ENCODE results near the gene FBN1. TPM values are rescaled to one million over a fixed set of nuclear protein-coding genes. Genes with fewer than 3 reads are reported as not detected.

Gene FBN1
- total and polyA plus RNA-seq, 2 experiments from 2014 or later, result 1.9 to 3.8 TPM

- TF ChIP-seq, protein P1, sequence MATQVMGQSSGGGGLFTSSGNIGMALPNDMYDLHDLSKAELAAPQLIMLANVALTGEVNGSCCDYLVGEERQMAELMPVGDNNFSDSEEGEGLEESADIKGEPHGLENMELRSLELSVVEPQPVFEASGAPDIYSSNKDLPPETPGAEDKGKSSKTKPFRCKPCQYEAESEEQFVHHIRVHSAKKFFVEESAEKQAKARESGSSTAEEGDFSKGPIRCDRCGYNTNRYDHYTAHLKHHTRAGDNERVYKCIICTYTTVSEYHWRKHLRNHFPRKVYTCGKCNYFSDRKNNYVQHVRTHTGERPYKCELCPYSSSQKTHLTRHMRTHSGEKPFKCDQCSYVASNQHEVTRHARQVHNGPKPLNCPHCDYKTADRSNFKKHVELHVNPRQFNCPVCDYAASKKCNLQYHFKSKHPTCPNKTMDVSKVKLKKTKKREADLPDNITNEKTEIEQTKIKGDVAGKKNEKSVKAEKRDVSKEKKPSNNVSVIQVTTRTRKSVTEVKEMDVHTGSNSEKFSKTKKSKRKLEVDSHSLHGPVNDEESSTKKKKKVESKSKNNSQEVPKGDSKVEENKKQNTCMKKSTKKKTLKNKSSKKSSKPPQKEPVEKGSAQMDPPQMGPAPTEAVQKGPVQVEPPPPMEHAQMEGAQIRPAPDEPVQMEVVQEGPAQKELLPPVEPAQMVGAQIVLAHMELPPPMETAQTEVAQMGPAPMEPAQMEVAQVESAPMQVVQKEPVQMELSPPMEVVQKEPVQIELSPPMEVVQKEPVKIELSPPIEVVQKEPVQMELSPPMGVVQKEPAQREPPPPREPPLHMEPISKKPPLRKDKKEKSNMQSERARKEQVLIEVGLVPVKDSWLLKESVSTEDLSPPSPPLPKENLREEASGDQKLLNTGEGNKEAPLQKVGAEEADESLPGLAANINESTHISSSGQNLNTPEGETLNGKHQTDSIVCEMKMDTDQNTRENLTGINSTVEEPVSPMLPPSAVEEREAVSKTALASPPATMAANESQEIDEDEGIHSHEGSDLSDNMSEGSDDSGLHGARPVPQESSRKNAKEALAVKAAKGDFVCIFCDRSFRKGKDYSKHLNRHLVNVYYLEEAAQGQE (IDR thresholded peaks at IDR 0.05; ENCODE audit: unreplicated experiment), result no peak
- TF ChIP-seq EZH2 (IDR thresholded peaks at IDR 0.05; ENCODE audit: low read depth, unreplicated experiment) (no peak), CREB1 (CRISPR knock-in tag; IDR thresholded peaks at IDR 0.05; ENCODE audit: low read depth) (no peak), NANOG (IDR thresholded peaks at IDR 0.05; ENCODE audit: borderline replicate concordance) (no peak), CTCF (conservative IDR thresholded peaks at IDR 0.05; ENCODE audit: low read depth in 2 of 2) (no peak), JUNB (IDR thresholded peaks at IDR 0.05; ENCODE audit: unreplicated experiment) (no peak), EZH2phosphoT487 (IDR thresholded peaks at IDR 0.05; ENCODE audit: unreplicated experiment) (no peak), STAT1 (IDR thresholded peaks at IDR 0.05; ENCODE audit: unreplicated experiment) (no peak), POLR2AphosphoS5 (IDR thresholded peaks at IDR 0.05; ENCODE audit: low read depth) (no peak), ZNF114 (CRISPR knock-in tag; IDR thresholded peaks at IDR 0.05) (no peak)
Observed at GRCh38 chr15:48481802-48482201, 163.7 kb downstream of the FBN1 start (continued).

DNA sequence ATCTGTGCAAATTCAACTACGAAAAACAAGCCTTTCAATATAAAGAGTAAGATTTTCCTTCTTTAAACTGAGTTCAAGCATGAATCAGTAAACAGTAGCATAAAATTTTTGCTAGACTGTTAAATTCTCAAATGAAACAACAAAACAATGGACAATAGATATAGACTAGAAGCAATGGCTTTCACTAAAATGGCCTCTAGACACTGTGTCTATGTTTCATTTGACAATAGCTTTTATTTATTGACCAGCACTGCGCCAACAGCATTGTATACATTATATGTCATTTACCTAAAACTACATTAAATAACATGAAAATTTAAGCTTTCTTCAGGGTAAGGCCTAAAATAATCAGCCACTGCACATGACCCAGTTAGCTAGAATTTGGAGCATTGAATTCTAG is 165.8 kb downstream of the FBN1 start:
- H3K4me3 Mint-ChIP-seq, result no peak overlapping the region
- no peak for ATAC-seq
- no peak overlapping the region for H3K4me3 ChIP-seq
- H3K27ac ChIP-seq (ENCODE audit: low read depth), result no peak overlapping the region
- H3K79me2 ChIP-seq (replicated peaks; ENCODE audit: insufficient read depth), result no peaks in the 10 kb centered on the region
- no peaks in the 10 kb centered on the region for H3K36me3 ChIP-seq (ENCODE audit: insufficient read depth)
- H3K4me1 ChIP-seq (ENCODE audit: insufficient read depth), result no peaks in the 10 kb centered on the region; the same call in none of the 2 replicates
- H3K36me3 Mint-ChIP-seq (ENCODE audit: low read depth), result no peaks in the 10 kb centered on the region
- no peaks in the 10 kb centered on the region for H3K27me3 Mint-ChIP-seq (ENCODE audit: insufficient read depth, low read depth, poor library complexity)
- H3K27ac Mint-ChIP-seq, result no peak overlapping the region
- H3K27me3 ChIP-seq (ENCODE audit: insufficient read depth), result no peaks in the 10 kb centered on the region
- no peaks in the 10 kb centered on the region for H3K9me3 Mint-ChIP-seq
- H4K20me1 ChIP-seq (replicated peaks; ENCODE audit: insufficient read depth), result no peaks in the 10 kb centered on the region
- peaks cover 30% of the 10 kb centered on the region; the same call in 2 of the 3 replicates for H3K4me1 Mint-ChIP-seq
- H3K9me2 ChIP-seq (ENCODE audit: insufficient read depth), result no peaks in the 10 kb centered on the region
- no peak overlapping the region for H3K4me2 ChIP-seq
- no peak for DNase-seq (ENCODE audit: low spot score)
- no peaks in the 10 kb centered on the region for H3F3A ChIP-seq (replicated peaks; ENCODE audit: low read depth)
- H2AFZ ChIP-seq, result no peak overlapping the region
- TF ChIP-seq NANOG (IDR thresholded peaks at IDR 0.05; ENCODE audit: borderline replicate concordance), result no peak
- TF ChIP-seq CTCF (conservative IDR thresholded peaks at IDR 0.05; ENCODE audit: low read depth in 2 of 2), result no peak
- TF ChIP-seq EZH2 (IDR thresholded peaks at IDR 0.05; ENCODE audit: low read depth, unreplicated experiment), result no peak
- TF ChIP-seq, protein P2, sequence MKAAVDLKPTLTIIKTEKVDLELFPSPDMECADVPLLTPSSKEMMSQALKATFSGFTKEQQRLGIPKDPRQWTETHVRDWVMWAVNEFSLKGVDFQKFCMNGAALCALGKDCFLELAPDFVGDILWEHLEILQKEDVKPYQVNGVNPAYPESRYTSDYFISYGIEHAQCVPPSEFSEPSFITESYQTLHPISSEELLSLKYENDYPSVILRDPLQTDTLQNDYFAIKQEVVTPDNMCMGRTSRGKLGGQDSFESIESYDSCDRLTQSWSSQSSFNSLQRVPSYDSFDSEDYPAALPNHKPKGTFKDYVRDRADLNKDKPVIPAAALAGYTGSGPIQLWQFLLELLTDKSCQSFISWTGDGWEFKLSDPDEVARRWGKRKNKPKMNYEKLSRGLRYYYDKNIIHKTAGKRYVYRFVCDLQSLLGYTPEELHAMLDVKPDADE (IDR thresholded peaks at IDR 0.05), result no peak
- TF ChIP-seq JUNB (IDR thresholded peaks at IDR 0.05; ENCODE audit: unreplicated experiment), result no peak
- TF ChIP-seq CREB1 (CRISPR knock-in tag; IDR thresholded peaks at IDR 0.05; ENCODE audit: low read depth), result no peak
- TF ChIP-seq, protein P1 (IDR thresholded peaks at IDR 0.05; ENCODE audit: unreplicated experiment), result no peak
- TF ChIP-seq STAT1 (IDR thresholded peaks at IDR 0.05; ENCODE audit: unreplicated experiment), result no peak
- no peak for TF ChIP-seq ZNF331 (CRISPR knock-in tag; IDR thresholded peaks at IDR 0.05; ENCODE audit: low read depth)
- TF ChIP-seq ZNF114 (CRISPR knock-in tag; IDR thresholded peaks at IDR 0.05), result no peak
- TF ChIP-seq POLR2AphosphoS5 (IDR thresholded peaks at IDR 0.05; ENCODE audit: low read depth), result no peak
